NCI-H69 (cell line): ENCODE results near the gene MIA3.
"Not testable (repeated sequence)": the region's sequence is repeated elsewhere in the genome, so short reads cannot be mapped to it uniquely, and the experiment has no call there.

Experiments used
- DNase-seq: peaks from one replicate; lab custom pipeline; 2025; lab: John Stamatoyannopoulos, UW

Gene MIA3

DNA sequence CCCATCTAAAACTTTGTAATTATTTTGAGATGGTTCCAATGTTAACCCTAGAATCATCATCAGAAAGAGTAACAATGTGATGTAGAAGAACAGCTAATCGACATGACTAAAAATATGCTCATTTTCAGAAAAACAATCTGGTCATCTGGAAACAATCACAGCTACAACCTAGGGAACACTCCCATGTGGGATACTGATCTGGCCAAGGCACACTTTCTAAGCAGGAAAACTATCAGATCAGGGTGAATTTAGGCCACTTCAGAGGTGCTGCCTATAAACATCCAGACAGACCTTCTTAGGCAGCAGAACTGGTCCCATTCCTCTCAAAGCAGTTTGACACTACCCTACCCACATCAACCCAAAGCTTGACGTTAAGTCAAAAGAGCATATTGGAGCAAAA, 51.2 kb downstream of the MIA3 start:
- DNase-seq = not testable (repeated sequence)

DNA sequence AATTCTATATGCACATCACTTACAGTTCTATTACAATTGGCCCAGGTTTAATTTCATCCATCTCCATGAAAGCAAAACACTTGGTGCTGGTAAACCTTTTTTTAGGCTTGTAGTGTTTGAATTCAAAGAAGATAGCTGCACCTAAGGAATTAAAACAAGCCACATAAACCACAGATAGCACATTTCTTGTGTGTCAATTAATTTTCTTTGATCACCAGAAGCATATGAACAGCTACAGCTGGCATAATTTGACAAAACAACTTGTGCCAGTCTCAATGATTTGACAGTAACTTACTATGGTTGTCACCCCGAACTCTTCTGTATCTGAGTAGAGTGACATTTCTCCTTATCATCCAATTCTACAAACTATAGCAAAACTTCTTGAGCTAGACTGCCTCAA, 52.2 kb downstream of the MIA3 start:
- no peak for DNase-seq

DNA sequence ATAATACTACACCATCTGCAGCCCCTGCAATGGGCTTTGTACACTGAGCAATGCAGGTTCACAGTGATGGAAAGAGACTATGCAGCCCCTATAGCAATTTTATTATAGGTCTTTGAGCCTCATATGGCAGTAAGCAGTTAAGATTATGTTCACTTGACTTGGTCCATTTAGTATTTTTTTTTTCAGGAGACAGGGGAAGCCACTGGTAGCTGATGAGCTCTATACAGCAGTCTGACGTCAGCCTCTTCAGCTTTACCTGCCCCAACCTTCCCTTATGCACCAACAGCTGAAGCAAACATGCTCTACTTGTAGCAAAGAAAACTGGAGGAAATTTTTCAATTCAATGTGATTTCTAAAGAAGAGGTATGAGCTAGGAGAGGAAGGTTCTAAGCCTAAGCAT, 62.2 kb downstream of the MIA3 start:
- DNase-seq = no peak

DNA sequence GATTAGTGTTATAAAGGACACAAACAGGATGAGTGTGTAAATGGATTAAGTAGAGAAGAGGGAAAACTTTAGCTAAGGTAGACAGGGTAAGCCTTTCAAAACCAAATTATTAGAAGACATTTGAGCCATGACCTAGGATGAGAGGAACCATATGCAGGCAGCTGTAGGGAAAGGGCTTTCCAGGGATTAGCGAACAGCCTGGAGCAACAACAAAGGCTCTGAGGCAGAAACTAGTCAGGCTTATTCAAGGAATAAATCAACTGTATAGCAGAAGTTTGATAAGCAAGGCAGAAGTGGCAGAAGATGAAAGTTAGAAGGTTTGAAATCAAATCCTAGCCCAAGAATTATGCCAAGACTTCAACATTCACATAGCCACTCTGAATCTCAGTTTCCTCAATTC, 73.1 kb downstream of the MIA3 start:
- DNase-seq = no peak

DNA sequence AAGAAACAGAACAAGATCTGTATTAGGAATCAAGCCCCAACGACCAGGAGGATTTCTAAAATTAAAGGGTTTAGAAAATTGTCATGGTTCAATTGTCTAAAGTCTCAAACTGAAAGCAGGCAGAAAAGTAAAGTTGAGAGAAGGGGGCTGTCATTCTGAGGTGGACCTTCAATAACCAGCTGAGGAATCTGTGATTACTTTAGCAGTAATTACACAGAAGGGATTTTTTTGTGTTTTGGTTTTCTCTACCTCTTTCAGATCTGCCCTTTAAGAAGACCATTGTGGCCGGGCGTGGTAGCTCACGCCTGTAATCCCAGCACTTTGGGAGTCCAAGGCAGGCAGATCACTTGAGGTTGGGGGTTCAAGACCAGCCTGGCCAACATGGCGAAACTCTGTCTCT, 77.0 kb downstream of the MIA3 start:
- no peak for DNase-seq

DNA sequence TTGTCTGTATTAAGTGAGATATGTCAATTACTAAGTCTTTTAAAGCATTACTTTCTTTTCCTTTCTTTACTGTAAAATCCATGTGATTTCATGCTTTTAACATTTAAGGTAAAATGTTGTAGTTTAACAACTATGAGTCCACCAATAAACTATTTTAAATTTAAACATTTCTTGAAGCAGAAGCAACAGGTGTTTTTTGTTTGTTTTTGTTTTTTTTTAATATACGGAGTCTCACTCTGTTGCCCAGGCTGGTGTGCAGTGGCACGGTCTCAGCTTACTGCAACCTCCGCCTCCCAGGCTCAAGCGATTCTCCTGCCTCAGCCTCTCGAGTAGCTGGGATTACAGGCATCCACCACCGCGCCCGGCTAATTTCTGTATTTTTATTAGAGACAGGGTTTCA, 78.8 kb downstream of the MIA3 start:
- DNase-seq = no peak

DNA sequence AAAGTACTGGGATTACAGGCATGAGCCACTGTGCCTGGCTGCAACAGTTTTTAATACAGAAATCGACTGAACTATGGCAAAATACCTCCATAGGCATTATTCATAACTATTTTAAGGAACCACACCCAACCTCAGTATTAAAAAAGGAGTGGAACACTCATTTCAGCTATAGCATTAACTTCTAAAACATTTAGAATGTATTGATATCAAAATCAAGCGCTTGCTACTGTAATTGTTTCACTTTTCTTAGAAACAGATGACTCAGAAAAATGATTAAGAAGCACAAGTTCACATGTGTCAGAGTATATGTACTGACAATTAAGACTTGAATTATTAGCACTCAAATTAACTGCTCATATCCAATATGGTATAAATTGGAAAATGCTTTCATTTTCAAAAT, 79.3 kb downstream of the MIA3 start:
- DNase-seq = no peak

DNA sequence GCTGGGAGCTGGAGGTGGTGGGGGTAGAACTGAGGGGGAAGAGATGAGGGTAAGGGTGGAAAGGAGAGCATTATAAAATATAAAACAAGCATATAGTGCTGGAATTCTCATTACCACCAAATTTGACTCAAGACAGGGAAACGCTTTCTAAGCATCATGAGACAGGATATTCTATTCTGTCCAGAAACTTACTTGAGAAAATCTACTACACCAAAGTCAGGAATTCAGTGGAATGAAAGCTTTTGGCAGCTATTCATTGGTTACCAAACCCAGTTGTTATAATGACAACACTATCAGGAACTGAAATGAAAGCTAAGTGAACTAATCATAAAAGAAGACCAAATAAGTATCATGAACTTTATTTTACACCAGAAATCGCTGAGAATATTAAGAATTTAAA, 79.9 kb downstream of the MIA3 start:
- no peak for DNase-seq

DNA sequence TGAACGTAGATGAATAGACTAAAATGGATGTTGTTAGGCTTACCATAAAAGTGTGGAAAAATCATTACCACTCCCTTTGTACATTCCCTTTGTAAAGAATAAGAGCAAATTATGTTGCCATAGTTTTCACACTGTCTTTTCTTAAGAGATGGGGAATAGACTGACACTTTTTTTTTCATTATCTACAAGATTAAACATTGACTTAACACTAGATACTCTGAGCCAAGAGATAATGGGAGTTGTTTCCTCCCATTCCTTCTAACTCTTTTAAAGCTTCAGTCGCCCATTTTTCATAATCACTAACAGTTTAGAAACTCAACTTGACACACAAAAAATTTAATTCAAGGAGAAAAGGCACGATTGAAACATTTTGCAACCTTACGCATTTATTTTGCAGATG, 84.3 kb downstream of the MIA3 start:
- DNase-seq = no peak

DNA sequence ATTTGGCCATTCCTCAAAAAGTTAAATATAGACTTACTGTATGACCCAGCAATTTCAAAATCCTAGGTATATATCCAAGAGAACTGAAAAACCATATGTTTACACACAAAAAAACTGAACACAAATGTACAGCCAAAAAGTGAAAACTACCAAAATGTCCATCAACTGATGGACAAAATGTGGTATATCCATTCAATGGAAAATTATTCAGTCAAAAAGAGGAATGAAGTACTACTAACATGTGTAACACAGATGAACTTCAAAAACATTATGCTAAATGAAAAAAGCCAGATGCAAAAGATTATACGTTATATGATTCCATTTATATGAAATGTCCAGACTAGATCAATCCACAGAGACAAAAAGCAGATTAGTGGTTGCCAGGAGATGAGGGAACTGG, 86.4 kb downstream of the MIA3 start:
- DNase-seq = no peak

DNA sequence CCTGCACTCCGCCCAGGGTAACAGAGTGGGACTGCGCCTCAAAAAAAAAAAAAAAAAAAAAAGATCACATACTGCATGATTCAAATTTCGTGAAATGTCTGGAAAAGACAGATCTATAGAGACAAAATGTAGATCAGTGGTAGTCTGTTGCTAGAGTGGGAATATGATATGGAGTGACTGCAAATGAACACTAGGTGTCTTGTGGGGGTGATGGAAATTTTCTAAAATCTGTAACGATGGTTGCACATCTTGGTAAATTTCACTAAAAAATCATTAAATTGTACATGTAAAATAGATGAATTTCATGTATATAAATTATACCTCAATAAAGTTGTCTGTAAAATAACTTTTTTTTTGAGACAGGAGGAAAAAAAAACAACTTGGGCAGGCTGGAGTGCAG, 88.9 kb downstream of the MIA3 start:
- no peak for DNase-seq

DNA sequence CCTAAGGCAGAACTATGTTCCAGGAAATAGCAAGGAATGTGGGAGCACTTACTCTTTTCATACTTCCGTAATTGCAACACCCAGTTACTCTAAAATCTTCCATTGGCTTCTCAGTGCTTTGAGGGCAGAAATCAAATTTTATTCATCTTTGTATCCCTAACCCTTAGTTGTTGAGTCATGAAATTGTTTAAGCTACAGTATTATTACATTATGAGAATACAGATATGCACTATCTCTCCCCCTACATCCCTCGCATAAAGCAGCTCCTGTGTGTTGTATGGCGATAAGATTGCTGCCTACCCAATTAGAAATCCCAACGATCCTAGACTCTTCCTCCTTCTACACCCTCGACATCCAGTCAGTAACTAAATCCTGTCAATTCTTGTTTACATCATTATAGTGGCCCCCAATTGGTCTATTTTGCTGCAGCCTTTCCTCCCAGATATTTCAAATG, 91.8 kb downstream of the MIA3 start:
- DNase-seq = no peak

DNA sequence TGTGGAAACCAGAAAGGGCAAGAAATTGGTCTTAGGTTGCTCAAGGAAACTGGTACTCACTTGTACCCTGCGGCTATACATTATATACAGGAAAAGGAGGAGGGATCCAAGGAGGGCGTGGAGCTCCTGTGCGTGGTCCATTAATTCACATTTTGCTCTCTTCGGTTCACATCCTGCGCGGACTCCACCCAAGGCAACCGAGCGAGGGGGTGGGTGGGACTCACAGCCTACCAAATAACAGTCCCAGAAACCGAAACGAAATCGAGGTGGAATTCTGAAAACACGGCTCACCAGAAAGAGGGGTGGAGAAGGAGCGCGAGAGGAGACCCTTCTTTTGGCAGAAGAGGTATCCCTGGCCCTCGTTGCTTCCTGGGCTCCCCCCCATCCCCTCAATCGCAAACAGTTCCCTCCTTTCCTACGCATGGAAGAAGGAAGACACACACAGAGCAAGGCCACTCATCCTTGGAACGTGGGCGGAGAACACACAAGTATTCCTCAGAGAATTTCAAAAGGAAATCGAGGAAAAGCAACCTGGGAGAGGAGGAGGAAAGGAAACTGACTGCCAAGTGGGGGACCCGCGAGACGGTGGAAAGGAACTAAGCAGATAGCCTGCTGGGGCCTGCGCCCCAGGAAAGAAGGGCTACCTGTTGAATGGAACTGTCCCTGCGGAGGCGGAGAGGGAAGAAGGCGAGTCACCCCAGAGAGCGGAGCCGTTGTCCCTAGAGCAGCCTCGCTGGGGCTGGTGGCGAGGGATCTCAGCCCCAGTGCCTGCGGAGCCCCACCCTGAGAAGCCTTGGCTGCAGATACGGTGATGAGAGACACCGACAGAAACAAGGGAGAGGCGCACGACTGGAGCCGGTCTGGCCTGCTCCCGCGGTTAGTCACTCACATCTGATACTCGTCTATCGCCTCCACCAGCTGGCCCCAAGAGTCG, 93.7 kb downstream of the MIA3 start:
- peak; percentile 93 for DNase-seq

DNA sequence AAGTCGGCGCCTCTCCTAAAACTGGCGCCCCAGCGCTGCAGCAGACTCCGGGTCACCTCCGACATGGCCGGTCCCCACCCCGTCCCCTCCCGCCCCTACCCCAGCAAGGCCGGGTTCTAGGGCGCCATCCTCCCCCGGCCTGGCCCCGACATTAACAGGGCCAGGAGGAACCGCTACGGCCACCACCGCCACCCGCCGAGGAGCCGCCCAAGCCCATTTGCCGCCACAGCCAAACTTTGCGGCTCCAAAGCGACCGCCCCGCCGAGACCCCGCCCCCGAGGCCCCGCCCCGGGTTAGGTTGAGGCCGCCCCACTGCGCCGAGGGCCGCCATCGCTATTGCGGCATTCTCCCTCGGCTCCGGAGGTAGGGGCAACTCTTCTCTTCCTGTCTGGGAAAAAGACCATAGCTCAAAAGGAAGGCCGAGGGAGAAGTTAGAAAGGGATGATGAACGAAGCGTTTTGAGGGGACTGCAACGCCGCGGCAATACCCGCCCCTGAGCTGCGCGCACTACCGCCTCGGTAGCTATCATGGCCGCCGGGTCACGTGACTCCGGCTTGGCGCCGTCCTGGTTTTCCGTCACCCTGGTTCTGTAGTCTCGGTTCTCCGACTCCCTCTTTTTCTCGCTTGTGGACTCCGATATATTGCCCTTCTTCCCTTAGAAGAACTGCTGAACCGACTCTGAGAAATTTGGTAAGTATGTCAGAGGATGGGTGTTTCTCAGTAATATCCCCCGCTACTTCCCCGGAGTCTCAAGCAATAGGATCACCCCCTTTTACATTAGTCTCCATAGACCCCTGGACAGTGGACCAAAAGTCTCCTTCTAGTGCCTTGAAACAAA, 94.6 kb downstream of the MIA3 start, which contains the start of the genes AIDA and BROX:
Gene AIDA, minus strand, starts transcription at position 239 of the 838 bp plus-strand sequence. Its CDS starts 174 bp downstream, at position 65.
Gene BROX, plus strand, starts transcription at position 312 of the 838 bp plus-strand sequence. CDS start 3,136 bp downstream, outside the sequence.
- peak; percentile 95 for DNase-seq

DNA sequence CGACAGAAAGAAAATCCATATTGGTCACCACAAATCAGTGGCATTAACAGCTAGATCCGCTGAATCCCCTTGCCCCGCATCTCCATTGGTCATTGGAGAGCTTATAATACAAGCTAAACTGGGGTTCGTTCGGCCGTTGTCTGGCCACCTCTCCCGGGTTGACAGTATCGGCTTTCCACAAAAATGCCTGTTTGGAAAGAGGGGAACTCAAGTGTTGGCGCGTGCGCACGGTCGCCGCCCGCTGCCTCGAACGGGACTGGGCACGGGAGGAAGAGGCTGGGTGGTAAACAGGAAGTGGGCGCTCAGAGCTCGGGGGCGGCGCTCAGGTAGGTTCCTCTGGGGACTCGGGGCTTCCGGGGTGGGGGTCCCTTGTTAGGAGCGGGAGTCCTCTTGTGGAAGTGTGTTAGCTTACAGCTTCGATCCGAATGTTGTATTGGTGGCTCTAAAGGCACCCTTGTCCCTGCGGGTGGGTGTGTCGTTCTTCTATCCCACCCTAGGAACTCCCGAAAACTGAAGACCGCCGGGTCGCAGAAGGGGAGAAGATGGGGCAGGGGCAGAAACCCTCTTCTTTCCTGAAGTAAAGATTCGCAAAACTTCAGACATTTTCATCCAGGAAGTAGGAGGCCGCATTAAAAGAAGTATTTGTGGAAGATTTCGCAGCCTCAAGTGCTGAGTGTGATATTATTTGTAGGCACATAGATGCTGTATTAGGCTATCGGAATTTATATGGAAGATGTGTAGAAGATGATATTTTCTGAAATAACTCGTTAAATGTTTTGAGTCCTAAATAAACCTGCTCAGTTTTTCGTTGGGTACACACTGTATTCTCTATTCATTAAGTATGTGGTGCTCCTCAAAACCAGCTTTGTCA, 95.4 kb downstream of the MIA3 start:
- DNase-seq = peak; percentile 99

DNA sequence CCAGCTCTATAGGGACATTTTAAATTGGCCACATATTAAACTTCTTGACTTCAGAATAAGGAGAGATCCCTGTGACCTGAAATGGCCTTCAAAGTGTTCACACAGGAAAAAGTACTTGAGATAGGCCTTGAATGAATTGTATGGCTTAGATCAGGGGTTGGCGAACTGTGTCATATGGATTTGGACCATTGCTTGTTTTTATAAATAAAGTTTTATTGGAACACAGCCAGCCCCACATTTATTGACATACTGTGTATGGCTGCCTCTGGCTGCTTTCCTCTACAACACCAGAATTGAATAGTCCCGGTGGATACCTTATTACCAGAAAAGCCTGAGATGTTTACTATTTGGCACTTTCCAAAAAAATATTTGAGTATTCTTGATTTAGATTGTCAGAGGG, 98.5 kb downstream of the MIA3 start:
- no peak for DNase-seq
